ENCODE measurements around the gene MIS18BP1.

DNA sequence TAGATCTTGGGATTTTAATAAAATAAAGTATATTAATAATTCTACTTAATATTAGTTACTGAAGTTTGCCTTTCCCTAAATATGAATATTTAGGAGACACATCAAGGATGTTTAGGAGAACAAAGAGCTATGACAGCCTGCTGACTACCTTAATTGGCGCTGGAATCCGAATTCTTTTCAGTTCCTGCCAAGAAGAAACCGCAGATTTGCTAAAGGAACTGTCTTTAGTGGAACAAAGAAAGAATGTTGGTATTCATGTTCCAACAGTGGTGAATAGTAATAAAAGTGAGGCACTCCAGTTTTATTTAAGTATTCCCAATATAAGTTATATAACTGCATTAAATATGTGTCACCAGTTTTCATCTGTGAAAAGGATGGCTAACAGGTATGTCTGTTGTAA is 54.5 kb downstream of the MIS18BP1 start:
- no peak for TF ChIP-seq L3MBTL2 (conservative IDR thresholded peaks at IDR 0.05)
- no peak for TF ChIP-seq ZNF384 (IDR thresholded peaks at IDR 0.05)
- no peak for TF ChIP-seq FOXK2 (IDR thresholded peaks at IDR 0.05)
- TF ChIP-seq HDGF (IDR thresholded peaks at IDR 0.05; ENCODE audit: borderline replicate concordance), result no peak
- TF ChIP-seq FOXM1 (IDR thresholded peaks at IDR 0.05; ENCODE audit: borderline replicate concordance), result no peak
- no peak for TF ChIP-seq NFRKB (IDR thresholded peaks at IDR 0.05)
- no peak for TF ChIP-seq SP1 (IDR thresholded peaks at IDR 0.05)
